Peyer's patch (tissue), 4 donors: ENCODE results near the gene TRIM9.

ENCODE experiments used
- POLR2A ChIP-seq, 2 donors: fragments of 450-650 bp; IDR thresholded peaks; one replicate each; pipeline ENCODE4 v1.5.1; 2017; ENCODE audit warnings: antibody characterized with exemption in 2 of 2, mild to moderate bottlenecking in 2 of 2, moderate library complexity in 2 of 2
- TF ChIP-seq, protein P1 (sequence below), 6 experiments: fragments of 450-650 bp in 4 of 6; fragments of 200-600 bp in 2 of 6; sonication (generic) in 1 of 6; IDR thresholded peaks; one replicate each; pipeline ENCODE4 v1.5.1; 2017 to 2019; ENCODE audit warnings: antibody characterized with exemption in 6 of 6, mild to moderate bottlenecking in 3 of 6, moderate library complexity in 1 of 6

- no peak for TF ChIP-seq POLR2A (IDR thresholded peaks at IDR 0.05)
- TF ChIP-seq, protein P1, sequence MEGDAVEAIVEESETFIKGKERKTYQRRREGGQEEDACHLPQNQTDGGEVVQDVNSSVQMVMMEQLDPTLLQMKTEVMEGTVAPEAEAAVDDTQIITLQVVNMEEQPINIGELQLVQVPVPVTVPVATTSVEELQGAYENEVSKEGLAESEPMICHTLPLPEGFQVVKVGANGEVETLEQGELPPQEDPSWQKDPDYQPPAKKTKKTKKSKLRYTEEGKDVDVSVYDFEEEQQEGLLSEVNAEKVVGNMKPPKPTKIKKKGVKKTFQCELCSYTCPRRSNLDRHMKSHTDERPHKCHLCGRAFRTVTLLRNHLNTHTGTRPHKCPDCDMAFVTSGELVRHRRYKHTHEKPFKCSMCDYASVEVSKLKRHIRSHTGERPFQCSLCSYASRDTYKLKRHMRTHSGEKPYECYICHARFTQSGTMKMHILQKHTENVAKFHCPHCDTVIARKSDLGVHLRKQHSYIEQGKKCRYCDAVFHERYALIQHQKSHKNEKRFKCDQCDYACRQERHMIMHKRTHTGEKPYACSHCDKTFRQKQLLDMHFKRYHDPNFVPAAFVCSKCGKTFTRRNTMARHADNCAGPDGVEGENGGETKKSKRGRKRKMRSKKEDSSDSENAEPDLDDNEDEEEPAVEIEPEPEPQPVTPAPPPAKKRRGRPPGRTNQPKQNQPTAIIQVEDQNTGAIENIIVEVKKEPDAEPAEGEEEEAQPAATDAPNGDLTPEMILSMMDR (IDR thresholded peaks at IDR 0.05): no peak
These were observed 76.4 kb downstream of the TRIM9 start for GRCh38 chr14:51018521-51018920.
